Type B pancreatic cell (in vitro differentiated cells): ENCODE measurements around the gene A1CF. TPM values are rescaled to one million over a fixed set of nuclear protein-coding genes. Genes with fewer than 3 reads are reported as not detected.
"Not testable (repeated sequence)": the region's sequence is repeated elsewhere in the genome, so short reads cannot be mapped to it uniquely, and the experiment has no call there.

Experiments used
- DNase-seq: peaks from one replicate; pipeline ENCODE4 v3.0.0; 2021; ENCODE audit warnings: mixed read lengths; ENCODE audit not compliant: unreplicated experiment; ENCODE audit errors: extremely low spot score
- H3K27ac Mint-ChIP-seq: 2 replicates; pipeline ENCODE4 v1.8.0; 2021; ENCODE audit warnings: mild to moderate bottlenecking, mixed read lengths
- H3K27me3 Mint-ChIP-seq: 2 replicates; pipeline ENCODE4 v1.8.0; 2021; ENCODE audit warnings: mixed read lengths
- H3K36me3 Mint-ChIP-seq: 2 replicates; pipeline ENCODE4 v1.8.0; 2021; ENCODE audit warnings: mixed read lengths
- H3K4me1 Mint-ChIP-seq: one replicate; pipeline ENCODE4 v1.8.0; 2021; ENCODE audit warnings: mixed read lengths; ENCODE audit not compliant: unreplicated experiment
- H3K4me3 Mint-ChIP-seq: 2 replicates; pipeline ENCODE4 v1.8.0; 2021; ENCODE audit warnings: mild to moderate bottlenecking, mixed read lengths
- H3K9me3 Mint-ChIP-seq: 2 replicates; pipeline ENCODE4 v1.8.0; 2021; ENCODE audit warnings: mixed read lengths
- CTCF ChIP-seq: fragments of 200-600 bp; sonication (generic); conservative IDR thresholded peaks from 2 replicates; pipeline ENCODE4 v1.5.0; 2021; ENCODE audit warnings: antibody characterized with exemption, mild to moderate bottlenecking
- long read RNA-seq: library from polyadenylated mRNA; unstranded; transcript quantifications from one replicate; pipeline ENCODE4 v2.0.0, GENCODE V29; 2020
- total RNA-seq: library from RNA; stranded (reverse); gene quantifications from 2 replicates; pipeline ENCODE4 v1.2.1, GENCODE V29; 2021; ENCODE audit warnings: low replicate concordance

Gene A1CF
- 12.1 and 26.1 TPM in 2 replicates for total RNA-seq
- long read RNA-seq, full-length matches to known transcripts = 75 of 146 reads
- long read RNA-seq, partial matches to known transcripts = 8 of 146 reads
- long read RNA-seq, other reads (novel, unspliced or antisense) = 63 of 146 reads

GRCh38 chr10:50885097-50885859 lies at the start of gene A1CF:
A1CF (minus strand) TSS chr10:50885627; CDS start chr10:50859940, 25,687 bp downstream.
- Mint-ChIP-seq H3K27me3 (no peaks in the 10 kb centered on the region), H3K9me3 (no peaks in the 10 kb centered on the region), H3K36me3 (no peaks in the 10 kb centered on the region), H3K27ac (peak within 1 kb of the TSS; percentile 14), H3K4me1 (no peaks in the 10 kb centered on the region), H3K4me3 (peak within 1 kb of the TSS; percentile 80)
- TF ChIP-seq CTCF = no peak
- no peak for DNase-seq

DNA sequence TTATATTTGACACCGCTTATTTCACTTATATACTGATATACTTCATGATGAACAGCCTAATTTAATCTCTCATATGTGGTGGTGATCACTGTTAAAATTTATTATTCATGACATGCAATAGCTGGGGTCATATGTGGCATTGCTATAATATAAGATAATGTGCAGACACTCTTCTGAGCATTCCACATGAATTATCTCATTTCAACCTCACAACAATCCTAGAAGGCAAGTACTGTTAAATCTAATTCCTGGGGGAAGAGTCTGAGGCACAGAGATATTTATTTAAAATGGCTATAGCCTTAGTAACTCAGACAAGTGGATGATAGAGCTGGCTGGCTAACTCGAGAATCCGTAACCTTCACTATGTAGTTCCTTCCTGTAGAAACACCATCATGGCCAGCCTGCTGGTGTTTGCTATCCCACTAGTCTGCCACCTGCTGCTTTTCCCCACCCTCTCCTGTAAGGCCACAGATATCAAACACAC lies 46.6 kb upstream of the A1CF start:
- no peak for TF ChIP-seq CTCF
- Mint-ChIP-seq H3K27ac (no peak overlapping the region), H3K9me3 (no peaks in the 10 kb centered on the region), H3K36me3 (no peaks in the 10 kb centered on the region), H3K4me1 (peaks cover 7% of the 10 kb centered on the region), H3K27me3 (peaks cover 8% of the 10 kb centered on the region), H3K4me3 (no peak overlapping the region)
- no peak for DNase-seq

DNA sequence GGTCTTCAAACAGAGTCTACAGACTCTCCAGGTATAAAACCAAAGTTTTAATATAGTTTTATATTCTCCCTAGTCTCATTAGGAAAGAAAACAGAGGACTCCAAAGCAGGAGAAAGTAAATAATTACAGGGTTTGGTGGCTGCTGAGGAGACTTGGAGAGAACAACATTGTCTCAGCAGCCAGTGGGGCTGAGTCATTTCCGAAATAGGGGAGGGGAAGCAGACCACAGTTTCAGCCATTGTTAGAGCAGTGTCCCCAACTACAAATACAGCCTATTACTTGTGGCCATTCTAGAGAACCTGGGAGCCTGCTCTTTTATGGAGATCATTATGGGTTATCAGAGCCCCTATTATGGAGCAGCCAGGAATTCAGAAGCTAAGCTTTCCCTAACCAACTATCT lies 44.2 kb upstream of the A1CF start:
- Mint-ChIP-seq H3K36me3 (no peaks in the 10 kb centered on the region), H3K4me1 (peaks cover 7% of the 10 kb centered on the region), H3K27me3 (peaks cover 4% of the 10 kb centered on the region), H3K9me3 (no peaks in the 10 kb centered on the region), H3K4me3 (no peak overlapping the region), H3K27ac (no peak overlapping the region)
- DNase-seq = no peak
- no peak for TF ChIP-seq CTCF

DNA sequence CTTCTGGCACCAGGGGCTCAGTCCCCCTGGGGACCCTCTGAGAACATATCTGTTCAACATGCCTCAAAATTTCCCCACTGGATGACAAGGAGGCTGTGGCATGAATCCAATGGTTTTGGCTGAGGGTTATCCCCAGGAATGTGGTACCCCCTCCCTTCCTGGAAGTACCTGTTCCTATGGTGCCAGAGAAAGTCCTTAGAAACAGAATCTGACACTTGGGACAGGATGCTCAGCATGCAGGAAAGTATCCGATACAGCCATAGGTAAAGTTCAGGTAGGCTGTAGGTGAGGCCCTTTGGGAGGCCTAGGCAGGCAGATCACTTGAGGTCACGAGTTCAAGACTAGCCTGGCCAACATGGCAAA lies 42.7 kb upstream of the A1CF start:
- DNase-seq = no peak
- H3K27me3 Mint-ChIP-seq = peaks cover 4% of the 10 kb centered on the region
- peaks cover 7% of the 10 kb centered on the region for H3K4me1 Mint-ChIP-seq
- TF ChIP-seq CTCF = no peak
- H3K36me3 Mint-ChIP-seq = no peaks in the 10 kb centered on the region
- no peak overlapping the region for H3K27ac Mint-ChIP-seq
- H3K9me3 Mint-ChIP-seq = peaks cover 6% of the 10 kb centered on the region
- H3K4me3 Mint-ChIP-seq = no peak overlapping the region

DNA sequence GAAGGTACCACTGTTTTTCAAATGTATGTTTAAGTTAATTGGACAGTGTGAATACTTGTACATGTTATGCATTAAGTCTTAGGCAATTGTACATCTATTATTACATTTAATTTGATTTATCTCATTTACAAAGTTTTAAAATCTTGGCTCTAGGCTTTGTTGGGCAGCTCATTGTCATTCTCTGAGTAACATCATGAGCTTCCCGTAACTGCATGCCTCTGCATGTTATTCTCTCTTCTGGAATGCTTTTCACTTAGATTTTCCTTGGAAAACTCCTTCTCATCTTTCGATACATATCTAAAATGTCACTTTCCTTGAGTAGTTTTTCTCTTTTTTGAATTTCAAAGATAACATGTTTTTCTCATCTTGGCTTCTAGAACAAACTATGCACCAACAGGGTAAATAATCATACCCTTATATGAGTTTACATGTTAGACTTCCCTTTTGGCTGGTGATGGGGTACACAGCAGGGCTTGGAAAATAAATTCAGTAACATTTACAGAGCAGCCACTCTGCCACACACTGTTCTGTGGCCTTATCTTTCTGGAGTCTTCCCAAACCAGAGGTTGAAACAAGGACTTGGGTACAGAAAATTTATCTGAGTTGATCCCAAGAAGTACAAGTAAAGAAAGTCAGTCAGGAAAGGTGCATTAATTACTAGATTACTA lies 42.2 kb upstream of the A1CF start:
- H3K4me1 Mint-ChIP-seq = peaks cover 7% of the 10 kb centered on the region
- H3K9me3 Mint-ChIP-seq = peaks cover 6% of the 10 kb centered on the region
- H3K27ac Mint-ChIP-seq = no peak overlapping the region
- no peak for DNase-seq
- H3K36me3 Mint-ChIP-seq = no peaks in the 10 kb centered on the region
- H3K27me3 Mint-ChIP-seq = peaks cover 4% of the 10 kb centered on the region
- TF ChIP-seq CTCF = no peak
- no peak overlapping the region for H3K4me3 Mint-ChIP-seq

DNA sequence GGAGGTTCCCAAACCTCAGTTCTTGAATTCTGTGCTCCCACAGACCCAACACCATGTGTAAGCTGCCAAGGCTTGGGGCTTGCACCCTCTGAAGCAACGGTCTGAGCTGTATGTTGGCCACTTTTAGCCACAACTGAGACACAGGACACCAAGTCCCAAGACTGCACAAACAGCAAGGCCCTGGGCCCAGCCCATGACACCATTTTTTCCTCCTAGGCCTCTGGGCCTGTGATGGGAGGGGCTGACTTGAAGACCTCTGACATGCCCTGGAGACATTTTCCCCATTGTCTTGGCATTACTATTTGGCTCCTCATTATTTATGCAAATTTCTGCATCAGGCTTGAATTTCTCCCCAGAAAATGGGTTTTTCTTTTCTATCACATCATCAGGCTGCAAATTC lies 38.0 kb upstream of the A1CF start:
- H3K9me3 Mint-ChIP-seq = not testable (repeated sequence)

More for the DNA sequence above, 38.0 kb upstream of the A1CF start:
- DNase-seq, H3K4me3 Mint-ChIP-seq, H3K4me1 Mint-ChIP-seq, H3K27ac Mint-ChIP-seq, H3K36me3 Mint-ChIP-seq: not testable (repeated sequence)
- peaks cover 13% of the 10 kb centered on the region for H3K27me3 Mint-ChIP-seq
